Stimulated activated naive CD8-positive, alpha-beta T cell treated with anti-CD3 and anti-CD28 coated beads, Interleukin-15, Interleukin-2, amounts not matched to agents 100 ng/mL and 50 ng/mL, for 24 hours (primary cell): Measurements from ENCODE around the gene RHOF.

Experiments used
- H3K27ac Mint-ChIP-seq: one replicate; pipeline ENCODE4 v1.8.0; 2021; ENCODE audit warnings: mild to moderate bottlenecking, mixed read lengths
- H3K27me3 Mint-ChIP-seq: one replicate; pipeline ENCODE4 v1.8.0; 2021; ENCODE audit warnings: mixed read lengths
- H3K36me3 Mint-ChIP-seq: one replicate; pipeline ENCODE4 v1.8.0; 2021; ENCODE audit warnings: low read depth, mixed read lengths
- H3K4me1 Mint-ChIP-seq: one replicate; pipeline ENCODE4 v1.8.0; 2021; ENCODE audit warnings: low read depth, mixed read lengths
- H3K4me3 Mint-ChIP-seq: one replicate; pipeline ENCODE4 v1.8.0; 2021; ENCODE audit warnings: mild to moderate bottlenecking, mixed read lengths
- H3K9me3 Mint-ChIP-seq: one replicate; pipeline ENCODE4 v1.8.0; 2021; ENCODE audit warnings: mixed read lengths

The RHOF gene

DNA sequence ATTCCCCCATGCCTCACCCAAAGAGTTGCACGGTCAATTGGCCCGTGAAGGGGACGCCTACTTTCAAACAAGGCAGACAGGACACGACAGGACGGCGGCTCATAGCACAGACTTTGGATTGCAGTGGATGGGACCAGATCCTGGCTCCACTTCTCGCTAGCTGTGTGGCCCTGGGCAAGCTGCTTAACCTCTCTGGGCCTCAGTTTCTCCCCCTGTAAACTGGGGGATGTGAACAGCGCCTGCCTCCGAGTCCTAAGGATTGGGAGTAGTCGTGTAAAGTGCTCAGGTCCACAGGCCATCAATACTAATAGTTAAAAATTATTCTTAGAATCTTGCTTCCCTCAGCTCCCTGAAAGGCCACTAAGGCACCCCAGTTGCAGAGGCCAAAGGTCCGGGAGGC is 13.1 kb downstream of the RHOF start:
- Mint-ChIP-seq H3K27ac (peak overlapping the region; percentile 83), H3K27me3 (no peaks in the 10 kb centered on the region), H3K4me1 (peaks cover 67% of the 10 kb centered on the region), H3K36me3 (peaks cover 38% of the 10 kb centered on the region), H3K4me3 (no peak overlapping the region), H3K9me3 (no peaks in the 10 kb centered on the region)

- H3K27ac Mint-ChIP-seq, result peak overlapping the region; percentile 78
- H3K4me1 Mint-ChIP-seq, result peaks cover 58% of the 10 kb centered on the region
- peaks cover 32% of the 10 kb centered on the region for H3K36me3 Mint-ChIP-seq
- no peaks in the 10 kb centered on the region for H3K27me3 Mint-ChIP-seq
- no peak overlapping the region for H3K4me3 Mint-ChIP-seq
- H3K9me3 Mint-ChIP-seq, result no peaks in the 10 kb centered on the region
These were observed 14.0 kb downstream of the RHOF start for GRCh38 chr12:121779422-121779895.

- Mint-ChIP-seq H3K4me1 (peaks cover 51% of the 10 kb centered on the region), H3K36me3 (peaks cover 29% of the 10 kb centered on the region), H3K4me3 (no peak overlapping the region), H3K27ac (peak overlapping the region; percentile 78), H3K27me3 (no peaks in the 10 kb centered on the region), H3K9me3 (no peaks in the 10 kb centered on the region)
These were observed 14.7 kb downstream of the RHOF start for GRCh38 chr12:121778567-121779421.

- Mint-ChIP-seq H3K4me3 (no peak overlapping the region), H3K27me3 (no peaks in the 10 kb centered on the region), H3K4me1 (peaks cover 34% of the 10 kb centered on the region), H3K27ac (peak overlapping the region; percentile 58), H3K36me3 (peaks cover 18% of the 10 kb centered on the region), H3K9me3 (no peaks in the 10 kb centered on the region)
These were observed 17.0 kb downstream of the RHOF start for GRCh38 chr12:121776190-121777098.

GRCh38 chr12:121775501-121775900 is 18.0 kb downstream of the RHOF start:
- Mint-ChIP-seq H3K27me3 (no peaks in the 10 kb centered on the region), H3K36me3 (peaks cover 18% of the 10 kb centered on the region), H3K9me3 (no peaks in the 10 kb centered on the region), H3K4me1 (peaks cover 24% of the 10 kb centered on the region), H3K4me3 (no peak overlapping the region), H3K27ac (no peak overlapping the region)

GRCh38 chr12:121774968-121775474 is 18.5 kb downstream of the RHOF start:
- Mint-ChIP-seq H3K27me3 (no peaks in the 10 kb centered on the region), H3K27ac (no peak overlapping the region)

DNA sequence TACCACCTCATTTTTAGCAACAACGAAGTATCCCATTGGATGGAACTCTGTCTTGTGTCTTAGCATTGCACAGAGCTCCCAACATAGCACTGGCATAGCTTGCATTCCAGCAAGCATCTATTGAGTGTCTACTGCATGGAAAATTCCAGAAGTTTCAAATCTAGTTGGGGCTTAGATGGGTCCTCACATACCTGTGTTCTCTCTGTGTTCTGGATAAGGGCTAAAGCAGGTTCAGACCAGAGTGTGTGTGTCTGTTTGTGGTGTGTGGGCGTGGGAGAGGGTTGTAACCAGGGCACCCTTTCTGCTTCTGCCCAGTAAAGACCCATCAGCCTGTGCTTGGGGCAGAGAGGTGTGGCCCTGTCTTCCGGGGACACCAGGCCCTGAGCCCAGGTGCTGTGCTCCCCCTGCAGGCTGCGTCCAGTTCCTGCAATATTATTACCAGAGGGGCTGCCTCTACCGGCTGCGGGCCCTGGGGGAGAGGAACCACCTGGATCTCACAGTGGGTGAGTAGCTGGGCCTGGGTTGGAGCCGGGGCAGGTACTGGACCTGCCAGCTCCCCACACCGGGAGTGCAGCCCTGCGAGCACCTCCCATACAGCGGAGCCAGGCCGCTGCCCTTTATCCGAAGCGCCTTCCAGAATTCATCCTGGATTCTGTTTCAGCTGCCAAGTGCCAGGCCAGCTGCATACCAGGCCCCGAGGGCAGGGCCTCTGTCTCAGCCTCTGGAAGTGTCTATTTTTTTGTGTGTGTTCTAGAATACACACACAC is 20.3 kb downstream of the RHOF start:
- Mint-ChIP-seq H3K4me3 (no peak overlapping the region), H3K36me3 (no peaks in the 10 kb centered on the region)

More at GRCh38 chr12:121774968-121775474, 18.5 kb downstream of the RHOF start:
- H3K4me1 Mint-ChIP-seq, result peaks cover 20% of the 10 kb centered on the region
- H3K4me3 Mint-ChIP-seq, result no peak overlapping the region
- H3K36me3 Mint-ChIP-seq, result peaks cover 14% of the 10 kb centered on the region
- no peaks in the 10 kb centered on the region for H3K9me3 Mint-ChIP-seq

GRCh38 chr12:121770813-121771625 is 22.5 kb downstream of the RHOF start:
- no peaks in the 10 kb centered on the region for H3K36me3 Mint-ChIP-seq
- H3K27me3 Mint-ChIP-seq, result no peaks in the 10 kb centered on the region
- H3K4me3 Mint-ChIP-seq, result no peak overlapping the region
- peaks cover 9% of the 10 kb centered on the region for H3K4me1 Mint-ChIP-seq
- H3K9me3 Mint-ChIP-seq, result no peaks in the 10 kb centered on the region
- no peak overlapping the region for H3K27ac Mint-ChIP-seq

More for the DNA sequence above, 20.3 kb downstream of the RHOF start:
- Mint-ChIP-seq H3K9me3 (no peaks in the 10 kb centered on the region), H3K4me1 (peaks cover 11% of the 10 kb centered on the region), H3K27ac (peak overlapping the region; percentile 26), H3K27me3 (no peaks in the 10 kb centered on the region)

GRCh38 chr12:121770388-121770787 is 23.1 kb downstream of the RHOF start:
- Mint-ChIP-seq H3K36me3 (no peaks in the 10 kb centered on the region), H3K4me3 (no peak overlapping the region), H3K27ac (no peak overlapping the region), H3K9me3 (no peaks in the 10 kb centered on the region), H3K27me3 (no peaks in the 10 kb centered on the region), H3K4me1 (peaks cover 7% of the 10 kb centered on the region)

DNA sequence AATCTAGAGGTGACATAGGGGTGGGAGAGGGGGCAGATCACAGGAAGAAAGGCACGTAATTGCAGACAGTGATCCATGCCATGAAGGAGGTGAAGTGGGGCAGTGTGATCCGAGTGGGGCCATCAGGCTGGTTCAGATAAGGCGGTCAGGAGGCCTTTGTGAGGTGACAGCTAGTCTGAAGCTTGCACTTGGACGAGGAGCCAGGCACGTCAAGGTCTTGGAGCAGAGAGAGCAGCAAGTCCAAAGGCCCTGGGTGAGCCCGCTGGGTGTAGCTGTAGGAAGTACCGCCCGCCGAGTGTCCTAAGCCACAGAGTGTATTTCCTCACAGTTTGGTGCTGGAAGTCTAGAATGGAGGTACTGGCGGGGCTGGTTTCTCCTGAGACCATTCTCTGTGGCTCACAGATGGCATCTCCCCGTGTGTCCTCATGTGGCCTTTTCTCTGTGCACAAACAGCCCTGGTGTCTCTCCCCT is 23.6 kb downstream of the RHOF start:
- Mint-ChIP-seq H3K27ac (no peak overlapping the region), H3K4me1 (peaks cover 6% of the 10 kb centered on the region), H3K36me3 (no peaks in the 10 kb centered on the region), H3K27me3 (no peaks in the 10 kb centered on the region), H3K4me3 (no peak overlapping the region), H3K9me3 (no peaks in the 10 kb centered on the region)

GRCh38 chr12:121769297-121769830 is 24.1 kb downstream of the RHOF start:
- Mint-ChIP-seq H3K27ac (no peak overlapping the region), H3K4me3 (no peak overlapping the region), H3K27me3 (no peaks in the 10 kb centered on the region), H3K9me3 (no peaks in the 10 kb centered on the region), H3K36me3 (no peaks in the 10 kb centered on the region), H3K4me1 (peaks cover 6% of the 10 kb centered on the region)

DNA sequence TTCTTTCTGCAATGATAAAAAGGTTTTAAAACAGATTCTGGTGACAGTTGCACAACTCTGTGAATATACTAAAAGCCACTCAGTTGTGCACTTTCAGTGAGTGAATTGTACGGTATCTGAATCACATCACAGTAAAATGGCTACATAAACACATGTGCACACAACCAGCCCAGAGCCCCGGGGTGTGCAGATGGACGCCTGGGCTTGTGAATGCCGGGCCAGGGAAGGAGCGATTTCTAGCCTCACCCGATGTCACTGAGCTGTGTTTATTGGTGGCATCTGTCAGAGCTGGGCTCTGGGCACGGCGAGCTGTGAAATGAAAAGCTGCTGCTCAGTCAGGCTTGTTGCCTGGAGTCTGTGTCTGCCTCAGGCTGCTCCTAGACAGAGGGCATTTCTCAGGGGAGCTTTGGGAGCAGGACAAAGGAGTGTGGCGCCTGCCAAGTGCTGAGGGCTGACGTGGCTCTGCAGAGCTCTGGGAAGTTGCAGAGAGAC is 25.9 kb downstream of the RHOF start:
- H3K27me3 Mint-ChIP-seq, result no peaks in the 10 kb centered on the region
- H3K4me3 Mint-ChIP-seq, result no peak overlapping the region
- H3K36me3 Mint-ChIP-seq, result no peaks in the 10 kb centered on the region
- H3K9me3 Mint-ChIP-seq, result no peaks in the 10 kb centered on the region
- no peak overlapping the region for H3K27ac Mint-ChIP-seq
- no peaks in the 10 kb centered on the region for H3K4me1 Mint-ChIP-seq

GRCh38 chr12:121766290-121767039 is 27.0 kb downstream of the RHOF start:
- H3K4me1 Mint-ChIP-seq, result no peaks in the 10 kb centered on the region
- H3K4me3 Mint-ChIP-seq, result no peak overlapping the region
- no peak overlapping the region for H3K27ac Mint-ChIP-seq
- no peaks in the 10 kb centered on the region for H3K27me3 Mint-ChIP-seq
- H3K36me3 Mint-ChIP-seq, result no peaks in the 10 kb centered on the region
- H3K9me3 Mint-ChIP-seq, result no peaks in the 10 kb centered on the region
